H1 (cell line): ENCODE measurements around the gene IQCN. TPM values are rescaled to one million over a fixed set of nuclear protein-coding genes. Genes with fewer than 3 reads are reported as not detected.
A peak's percentile ranks its signal among the peaks of the same experiment; 100 is the strongest.

ENCODE experiments used
- CTCF ChIA-PET: fragments of 300-600 bp; sonication (Branson Sonifier 250); formaldehyde crosslinking; loops from one replicate; lab custom pipeline; 2021; ENCODE audit not compliant: partially characterized antibody; lab: Charles Lee
- POLR2A ChIA-PET: fragments of 300-600 bp; sonication (Branson Sonifier 250); formaldehyde crosslinking; loops from one replicate; lab custom pipeline; 2021; ENCODE audit warnings: inconsistent platforms; ENCODE audit not compliant: partially characterized antibody; lab: Charles Lee
- DNase-seq, 2 experiments: peaks; one replicate each; pipeline versions ENCODE4 v3.0.0 to v3.0.0-alpha.2; 2010 to 2022; ENCODE audit warnings: low spot score in 2 of 2, low read depth in 1 of 2, mixed read lengths in 1 of 2
- FAIRE-seq: peaks from 2 replicates; lab custom pipeline; 2011; peaks lifted over from hg19 to GRCh38; lab: Jason Lieb, UNC
- H2AFZ ChIP-seq: 2 replicates; pipeline ENCODE4 v1.8.1; 2012; ENCODE audit warnings: low read length, inconsistent platforms
- H2AK5ac ChIP-seq: 2 replicates; pipeline ENCODE4 v1.6.1; 2013; ENCODE audit warnings: low read depth, low read length
- H2BK120ac ChIP-seq: replicated peaks from 2 replicates; pipeline ENCODE3; 2013; ENCODE audit warnings: low read depth, low read length, inconsistent platforms
- H2BK12ac ChIP-seq: 2 replicates; pipeline ENCODE4 v1.6.1; 2013; ENCODE audit warnings: low read depth, low read length
- H2BK15ac ChIP-seq: 2 replicates; pipeline ENCODE4 v1.6.1; 2013; ENCODE audit warnings: low read length
- H2BK20ac ChIP-seq: 2 replicates; pipeline ENCODE4 v1.6.1; 2013; ENCODE audit warnings: low read length
- H2BK5ac ChIP-seq: 2 replicates; pipeline ENCODE4 v1.6.1; 2013; ENCODE audit warnings: low read depth, low read length
- H3K14ac ChIP-seq: 2 replicates; pipeline ENCODE4 v1.6.1; 2013; ENCODE audit warnings: inconsistent platforms; ENCODE audit not compliant: insufficient read length
- H3K18ac ChIP-seq: 2 replicates; pipeline ENCODE4 v1.6.1; 2013; ENCODE audit warnings: low read length; ENCODE audit errors: extremely low read depth
- H3K23ac ChIP-seq: 2 replicates; pipeline ENCODE4 v1.6.1; 2013; ENCODE audit warnings: inconsistent platforms; ENCODE audit not compliant: insufficient read length
- H3K23me2 ChIP-seq: 2 replicates; pipeline ENCODE4 v1.6.1; 2013; ENCODE audit warnings: low read depth, low read length
- H3K27ac ChIP-seq: 2 replicates; pipeline ENCODE4 v1.6.1; 2011; ENCODE audit warnings: low read depth, low read length, inconsistent platforms
- H3K27me3 ChIP-seq, 4 experiments: replicated peaks in 1 of 4; 1 replicate in 1 of 4; 2 replicates in 3 of 4; pipeline versions ENCODE4 v1.6.1 to v1.8.1; 2011 to 2013; ENCODE audit warnings: low read length in 3 of 4, mild to moderate bottlenecking in 3 of 4, inconsistent platforms in 2 of 4, mixed read lengths in 2 of 4, moderate library complexity in 1 of 4; ENCODE audit not compliant: control insufficient read depth in 3 of 4, insufficient read depth in 3 of 4; ENCODE audit errors: extremely low read depth in 1 of 4
- H3K36me3 ChIP-seq, 4 experiments: 2 replicates each; pipeline versions ENCODE4 v1.6.1 to v1.8.1; 2011 to 2013; ENCODE audit warnings: mild to moderate bottlenecking in 4 of 4, low read length in 3 of 4, moderate library complexity in 2 of 4, control low read depth in 1 of 4, inconsistent platforms in 1 of 4; ENCODE audit not compliant: insufficient read depth in 4 of 4, control insufficient read depth in 2 of 4
- H3K4ac ChIP-seq: replicated peaks from 2 replicates; pipeline ENCODE3; 2013; ENCODE audit warnings: low read length, low read depth, mixed read lengths, inconsistent platforms; ENCODE audit not compliant: insufficient read length
- H3K4me1 ChIP-seq, 4 experiments: replicated peaks in 1 of 4; 1 replicate in 1 of 4; 2 replicates in 3 of 4; pipeline versions ENCODE4 v1.6.1 to v1.8.1; 2011 to 2013; ENCODE audit warnings: low read length in 3 of 4, inconsistent platforms in 2 of 4, mixed read lengths in 1 of 4; ENCODE audit not compliant: insufficient read depth in 4 of 4, control insufficient read depth in 3 of 4
- H3K4me2 ChIP-seq, 2 experiments: 2 replicates each; pipeline versions ENCODE4 v1.6.1 to v1.8.1; 2011 to 2013; ENCODE audit warnings: low read depth in 2 of 2, low read length in 2 of 2, control low read depth in 1 of 2, inconsistent platforms in 1 of 2, mild to moderate bottlenecking in 1 of 2; ENCODE audit not compliant: insufficient read depth in 1 of 2
- H3K4me3 ChIP-seq, 4 experiments: fragments of 200-600, 300-600 bp in 1 of 4; sonication (generic), shearing (Covaris generic), sonication (Bioruptor Twin) in 1 of 4; 2 replicates each; pipeline versions ENCODE4 v1.5.1 to v1.8.1; 2011 to 2016; ENCODE audit warnings: low read length in 4 of 4, low read depth in 3 of 4, control low read depth in 2 of 4, inconsistent platforms in 2 of 4, mild to moderate bottlenecking in 2 of 4, mixed read lengths in 1 of 4, moderate library complexity in 1 of 4; ENCODE audit not compliant: insufficient read depth in 2 of 4; ENCODE audit errors: extremely low read depth in 1 of 4
- H3K56ac ChIP-seq: replicated peaks from 2 replicates; pipeline ENCODE3; 2013; ENCODE audit warnings: low read depth, mild to moderate bottlenecking, mixed read lengths, low read length, inconsistent platforms; ENCODE audit not compliant: insufficient read length
- H3K79me1 ChIP-seq: 2 replicates; pipeline ENCODE4 v1.6.1; 2013; ENCODE audit warnings: low read depth, low read length, control low read depth
- H3K79me2 ChIP-seq, 2 experiments: 2 replicates each; pipeline versions ENCODE4 v1.6.1 to v1.8.1; 2012 to 2013; ENCODE audit warnings: low read length in 2 of 2, mild to moderate bottlenecking in 2 of 2, inconsistent platforms in 1 of 2; ENCODE audit not compliant: insufficient read depth in 2 of 2, control insufficient read depth in 1 of 2
- H3K9ac ChIP-seq, 4 experiments: replicated peaks in 1 of 4; 1 replicate in 1 of 4; 2 replicates in 3 of 4; pipeline versions ENCODE4 v1.6.1 to v1.8.1; 2011 to 2013; ENCODE audit warnings: low read depth in 3 of 4, low read length in 3 of 4, control low read depth in 2 of 4, mild to moderate bottlenecking in 2 of 4, moderate library complexity in 2 of 4, inconsistent platforms in 1 of 4; ENCODE audit errors: extremely low read depth in 1 of 4
- H3K9me3 ChIP-seq, 2 experiments: 2 replicates each; pipeline versions ENCODE4 v1.6.1 to v1.8.1; 2012 to 2013; ENCODE audit warnings: mild to moderate bottlenecking in 2 of 2, moderate library complexity in 2 of 2, control low read depth in 1 of 2, inconsistent platforms in 1 of 2, low read depth in 1 of 2, low read length in 1 of 2, mixed read lengths in 1 of 2; ENCODE audit not compliant: insufficient read depth in 2 of 2
- H4K20me1 ChIP-seq, 2 experiments: replicated peaks in 1 of 2; 2 replicates each; pipeline versions ENCODE3 to v1.8.1; 2011 to 2013; ENCODE audit warnings: inconsistent platforms in 2 of 2, low read length in 2 of 2, mild to moderate bottlenecking in 1 of 2; ENCODE audit not compliant: insufficient read depth in 2 of 2, control insufficient read depth in 1 of 2
- H4K5ac ChIP-seq: 2 replicates; pipeline ENCODE4 v1.6.1; 2013; ENCODE audit warnings: low read length, low read depth, mixed read lengths, inconsistent platforms; ENCODE audit not compliant: insufficient read length
- H4K8ac ChIP-seq: 2 replicates; pipeline ENCODE4 v1.8.0; 2013; ENCODE audit warnings: mild to moderate bottlenecking, moderate library complexity, low read length, inconsistent platforms; ENCODE audit not compliant: insufficient read depth; ENCODE audit errors: extremely low read depth
- H4K91ac ChIP-seq: replicated peaks from 2 replicates; pipeline ENCODE3; 2013; ENCODE audit warnings: low read length, mixed read lengths, inconsistent platforms; ENCODE audit not compliant: insufficient read length
- EP300 ChIP-seq, 2 experiments: IDR thresholded peaks; 1 replicate in 1 of 2; 2 replicates in 1 of 2; pipeline ENCODE4 v1.6.1; 2011 to 2012; ENCODE audit warnings: low read depth in 2 of 2, low read length in 2 of 2, mild to moderate bottlenecking in 2 of 2, borderline replicate concordance in 1 of 2, inconsistent platforms in 1 of 2, moderate library complexity in 1 of 2
- HDAC6 ChIP-seq: IDR thresholded peaks from one replicate; pipeline ENCODE4 v1.7.1; 2012; ENCODE audit warnings: low read depth, mild to moderate bottlenecking, inconsistent platforms, low read length, moderate library complexity
- KDM4A ChIP-seq: IDR thresholded peaks from one replicate; pipeline ENCODE4 v1.7.1; 2012; ENCODE audit warnings: low read depth, mild to moderate bottlenecking, moderate library complexity, low read length, inconsistent platforms; ENCODE audit not compliant: severe bottlenecking
- KDM5A ChIP-seq: fragments of 200-600 bp; IDR thresholded peaks from 2 replicates; pipeline ENCODE4 v1.7.1; 2012; ENCODE audit warnings: mild to moderate bottlenecking, low read length, inconsistent platforms, mixed read lengths
- MAFK ChIP-seq: IDR thresholded peaks from 2 replicates; pipeline ENCODE4 v1.6.1; 2012; ENCODE audit warnings: low read depth, mild to moderate bottlenecking, improper control_type of control experiment, low read length
- PHF8 ChIP-seq: fragments of 200-600 bp; sonication (generic); conservative IDR thresholded peaks from 2 replicates; pipeline ENCODE4 v1.7.1; 2012; ENCODE audit warnings: low read depth, mild to moderate bottlenecking, inconsistent platforms, low read length, moderate library complexity
- SAP30 ChIP-seq: fragments of 300-600 bp; sonication (generic); IDR thresholded peaks from 2 replicates; pipeline ENCODE4 v1.7.1; 2012; ENCODE audit warnings: low read length, moderate library complexity, mild to moderate bottlenecking, inconsistent platforms; ENCODE audit not compliant: insufficient read depth, insufficient replicate concordance
- WGBS, 2 experiments: shearing (Covaris generic) in 1 of 2; methylation state at CpG; one replicate each; pipeline versions ENCODE4 v1.1.6 to v1.1.7; 2013 to 2015; ENCODE audit warnings: low lambda C conversion rate in 2 of 2, mixed read lengths in 2 of 2, inconsistent platforms in 1 of 2, low coverage in 1 of 2, missing lambda C conversion rate in 1 of 2; ENCODE audit not compliant: insufficient replicate concordance in 2 of 2, insufficient coverage in 1 of 2, insufficient read length in 1 of 2; ENCODE audit errors: extremely low coverage in 1 of 2, missing lambda C conversion rate in 1 of 2; 5-methylcytosine and 5-hydroxymethylcytosine counted together
- polyA plus RNA-seq, 7 experiments: library from polyadenylated mRNA; depleted of rRNA in 3 of 7; stranded (reverse) in 5 of 7; unstranded in 2 of 7; fragments of >200 nt in 5 of 7; fragments of 200-250 nt in 2 of 7; gene quantifications; 1 replicate in 5 of 7; 2 replicates in 1 of 7; 4 replicates in 1 of 7; pipeline versions ENCODE4 v1.2.1 to v1.2.3, GENCODE V29; 2011 to 2013; ENCODE audit warnings: missing spikeins in 2 of 7, mixed read lengths in 2 of 7
- total RNA-seq: library from RNA; stranded (reverse); fragmentation: NEBNext Ultra II Directional; extraction: Animal tissue kit (Norgen Biotek cat#: 25700); gene quantifications from 2 replicates; pipeline ENCODE4 v1.2.1, GENCODE V29; 2021
- TF ChIP-seq, protein P1 (sequence below), 3 experiments: IDR thresholded peaks; 1 replicate in 2 of 3; 2 replicates in 1 of 3; pipeline versions ENCODE4 v1.5.1 to v1.6.1; 2011; ENCODE audit warnings: low read length in 3 of 3, mild to moderate bottlenecking in 3 of 3, inconsistent platforms in 2 of 3, low read depth in 1 of 3, moderate library complexity in 1 of 3; ENCODE audit not compliant: insufficient read depth in 1 of 3; ENCODE audit errors: control extremely low read depth in 1 of 3
- TF ChIP-seq, protein P2 (sequence below): IDR thresholded peaks from 2 replicates; pipeline ENCODE4 v1.6.1; 2012; ENCODE audit warnings: inconsistent platforms

The IQCN gene
- total and polyA plus RNA-seq, 2 of the 8 experiments (the other 6 are each of a cell fraction or from before 2014, with no cell fraction given) = 0.36 to 1.0 TPM

DNA sequence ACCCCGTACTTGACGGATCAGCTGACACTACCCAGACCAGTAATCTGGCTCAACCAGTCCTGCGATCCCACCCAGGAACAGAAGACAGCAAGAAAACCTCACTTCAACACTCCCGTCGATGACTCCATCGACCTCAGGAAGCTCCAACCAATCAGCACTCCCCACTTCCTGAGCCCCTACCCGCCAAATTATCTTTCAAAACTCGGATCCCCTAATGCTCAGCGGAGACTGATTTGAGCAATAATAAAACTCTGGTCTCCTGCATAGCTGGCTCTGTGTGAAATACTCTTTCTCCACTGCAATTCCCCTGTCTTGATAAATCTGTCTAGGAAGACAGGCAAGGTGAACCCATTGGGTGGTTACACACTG is 47.5 kb upstream of the IQCN start:
- Histone ChIP-seq H2BK15ac (no peak overlapping the region), H4K91ac (no peak overlapping the region), H3K4me1 (peaks cover 6 to 9% (median 7%) of the 10 kb centered on the region in 4 experiments), H3K4me3 (peak overlapping the region; percentile 70 to 82 (median 78)), H3K23ac (no peak overlapping the region), H3K56ac (no peak overlapping the region), H2BK120ac (no peak overlapping the region), H3K14ac (no peak overlapping the region), H3K4me2 (peak overlapping the region; percentile 69 to 74), H2BK5ac (no peak overlapping the region), H3K9me3 (no peaks in the 10 kb centered on the region), H3K23me2 (no peaks in the 10 kb centered on the region), H3K27me3 (no peaks in the 10 kb centered on the region), H3K79me1 (peaks cover 17% of the 10 kb centered on the region), H2AFZ (no peak overlapping the region), H4K5ac (no peak overlapping the region), H3K36me3 (peaks cover 0 to 7% (median 0%) of the 10 kb centered on the region in 4 experiments; a peak in 2 of 8 replicates), H2BK12ac (no peak overlapping the region), H3K9ac (peak overlapping the region in 3 of 4 experiments; percentile 41 to 91 (median 89); a peak in 3 of 7 replicates), H3K4ac (no peak overlapping the region), H2AK5ac (no peak overlapping the region), H4K20me1 (peaks cover 6 to 15% of the 10 kb centered on the region in 2 experiments), H3K18ac (no peak overlapping the region), H3K79me2 (peaks cover 20 to 45% of the 10 kb centered on the region in 2 experiments), H2BK20ac (no peak overlapping the region), H4K8ac (no peak overlapping the region), H3K27ac (no peak overlapping the region)
- CTCF ChIA-PET = interaction anchor here (0.7 to 13.7 kb wide), 21 partner anchors 10 to 325 kb away, joined by 3 to 242 read pairs (median 3); partner anchors contain the start of genes IQCN, JUND and SSBP4
- FAIRE-seq (no peak), DNase-seq (no peak)
- 84% methylated on average over 9 of the region's 9 CpGs; no CpG with 5 or more reads in 1 of the 2 experiments for WGBS, 2 experiments
- POLR2A ChIA-PET = interaction anchor here (0.6 to 13.8 kb wide), 22 partner anchors 9 to 223 kb away, joined by 3 to 200 read pairs (median 4); partner anchors contain the start of genes GDF15, IQCN and JUND
- no peak for TF ChIP-seq SAP30
- TF ChIP-seq, protein P1, sequence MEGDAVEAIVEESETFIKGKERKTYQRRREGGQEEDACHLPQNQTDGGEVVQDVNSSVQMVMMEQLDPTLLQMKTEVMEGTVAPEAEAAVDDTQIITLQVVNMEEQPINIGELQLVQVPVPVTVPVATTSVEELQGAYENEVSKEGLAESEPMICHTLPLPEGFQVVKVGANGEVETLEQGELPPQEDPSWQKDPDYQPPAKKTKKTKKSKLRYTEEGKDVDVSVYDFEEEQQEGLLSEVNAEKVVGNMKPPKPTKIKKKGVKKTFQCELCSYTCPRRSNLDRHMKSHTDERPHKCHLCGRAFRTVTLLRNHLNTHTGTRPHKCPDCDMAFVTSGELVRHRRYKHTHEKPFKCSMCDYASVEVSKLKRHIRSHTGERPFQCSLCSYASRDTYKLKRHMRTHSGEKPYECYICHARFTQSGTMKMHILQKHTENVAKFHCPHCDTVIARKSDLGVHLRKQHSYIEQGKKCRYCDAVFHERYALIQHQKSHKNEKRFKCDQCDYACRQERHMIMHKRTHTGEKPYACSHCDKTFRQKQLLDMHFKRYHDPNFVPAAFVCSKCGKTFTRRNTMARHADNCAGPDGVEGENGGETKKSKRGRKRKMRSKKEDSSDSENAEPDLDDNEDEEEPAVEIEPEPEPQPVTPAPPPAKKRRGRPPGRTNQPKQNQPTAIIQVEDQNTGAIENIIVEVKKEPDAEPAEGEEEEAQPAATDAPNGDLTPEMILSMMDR (IDR thresholded peaks at IDR 0.05; ENCODE audit: control extremely low read depth in 1 of 3, insufficient read depth in 1 of 3, low read depth in 1 of 3, low read length in 3 of 3) = no peak
- TF ChIP-seq PHF8 = no peak
- no peak for TF ChIP-seq KDM5A
- no peak for TF ChIP-seq HDAC6
- TF ChIP-seq MAFK = no peak
- TF ChIP-seq KDM4A = no peak
- no peak for TF ChIP-seq EP300 (IDR thresholded peaks at IDR 0.05; ENCODE audit: borderline replicate concordance in 1 of 2, low read depth in 2 of 2, low read length in 2 of 2)
- TF ChIP-seq, protein P2, sequence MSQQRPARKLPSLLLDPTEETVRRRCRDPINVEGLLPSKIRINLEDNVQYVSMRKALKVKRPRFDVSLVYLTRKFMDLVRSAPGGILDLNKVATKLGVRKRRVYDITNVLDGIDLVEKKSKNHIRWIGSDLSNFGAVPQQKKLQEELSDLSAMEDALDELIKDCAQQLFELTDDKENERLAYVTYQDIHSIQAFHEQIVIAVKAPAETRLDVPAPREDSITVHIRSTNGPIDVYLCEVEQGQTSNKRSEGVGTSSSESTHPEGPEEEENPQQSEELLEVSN = no peak
